Fibroblast of lung (primary cell): Measurements from ENCODE around the gene TSHZ1. TPM values are rescaled to one million over a fixed set of nuclear protein-coding genes. Genes with fewer than 3 reads are reported as not detected.

Experiments
- DNase-seq, 2 donors: peaks; one replicate each; pipeline versions ENCODE4 v3.0.0 to v3.0.0-alpha.2; 2010; ENCODE audit warnings: low read depth in 2 of 2
- H2AFZ ChIP-seq: 2 replicates; pipeline ENCODE4 v1.5.1; 2012; ENCODE audit warnings: low read length, control low read depth, inconsistent platforms
- H3K27ac ChIP-seq: 2 replicates; pipeline ENCODE4 v1.5.1; 2011; ENCODE audit warnings: low read length, control low read depth; ENCODE audit not compliant: insufficient read depth
- H3K27me3 ChIP-seq: 2 replicates; pipeline ENCODE4 v1.5.1; 2011; ENCODE audit warnings: mild to moderate bottlenecking, low read length; ENCODE audit not compliant: control insufficient read depth, insufficient read depth
- H3K36me3 ChIP-seq: 2 replicates; pipeline ENCODE4 v1.5.1; 2011; ENCODE audit warnings: low read length; ENCODE audit not compliant: control insufficient read depth, insufficient read depth
- H3K4me1 ChIP-seq: 2 replicates; pipeline ENCODE4 v1.5.1; 2011; ENCODE audit warnings: low read length; ENCODE audit not compliant: control insufficient read depth, insufficient read depth; ENCODE audit errors: extremely low read depth
- H3K4me2 ChIP-seq: 2 replicates; pipeline ENCODE4 v1.5.1; 2011; ENCODE audit warnings: low read length, control low read depth; ENCODE audit not compliant: insufficient read depth; ENCODE audit errors: extremely low read depth
- H3K4me3 ChIP-seq, 4 experiments: fragments of 200-600 bp in 1 of 4; sonication (generic) in 1 of 4; replicated peaks in 1 of 4; 2 replicates each; pipeline ENCODE4 v1.5.1; 2011 to 2016; ENCODE audit warnings: low read length in 4 of 4, low read depth in 3 of 4, mild to moderate bottlenecking in 3 of 4, control low read depth in 2 of 4, inconsistent platforms in 1 of 4, mixed read lengths in 1 of 4; ENCODE audit not compliant: insufficient read depth in 1 of 4; ENCODE audit errors: control extremely low read depth in 1 of 4
- H3K79me2 ChIP-seq: 2 replicates; pipeline ENCODE4 v1.5.1; 2012; ENCODE audit warnings: mild to moderate bottlenecking, low read length, inconsistent platforms; ENCODE audit not compliant: control insufficient read depth, insufficient read depth
- H3K9ac ChIP-seq: 2 replicates; pipeline ENCODE4 v1.5.1; 2011; ENCODE audit warnings: mild to moderate bottlenecking, low read length, control low read depth; ENCODE audit not compliant: insufficient read depth
- H3K9me3 ChIP-seq: 2 replicates; pipeline ENCODE4 v1.5.1; 2012; ENCODE audit warnings: low read depth, low read length; ENCODE audit not compliant: control insufficient read depth, insufficient read depth
- H4K20me1 ChIP-seq: 2 replicates; pipeline ENCODE4 v1.5.1; 2011; ENCODE audit warnings: low read length; ENCODE audit not compliant: control insufficient read depth, insufficient read depth; ENCODE audit errors: extremely low read depth
- CTCF ChIP-seq, 2 donors: IDR thresholded peaks in 1 of 2; conservative IDR thresholded peaks in 1 of 2; 1 replicate in 1 of 2; 2 replicates in 1 of 2; pipeline ENCODE4 v1.5.1; 2011 to 2012; ENCODE audit warnings: low read length in 2 of 2, control low read depth in 1 of 2, inconsistent platforms in 1 of 2, low read depth in 1 of 2, mild to moderate bottlenecking in 1 of 2
- EZH2 ChIP-seq: IDR thresholded peaks from 2 replicates; pipeline ENCODE4 v1.5.1; 2012; ENCODE audit warnings: low read length, control low read depth, mild to moderate bottlenecking; ENCODE audit errors: missing control alignments
- polyA plus RNA-seq, 2 donors: library from polyadenylated mRNA; depleted of rRNA in 1 of 2; stranded (reverse) in 1 of 2; unstranded in 1 of 2; fragments of >200 nt; gene quantifications; 2 replicates each; pipeline ENCODE4 v1.2.1, GENCODE V29; 2011 to 2012; ENCODE audit warnings: missing spikeins in 1 of 2
- total RNA-seq: library from RNA; depleted of rRNA; stranded (reverse); fragments of >200 nt; gene quantifications from 2 replicates; pipeline ENCODE4 v1.2.1, GENCODE V29; 2014

TSHZ1 gene
- total and polyA plus RNA-seq, 2 donors (not counting 1 experiment from before 2014, with no cell fraction given): 4.3 TPM

GRCh38 chr18:75162467-75162866 lies 48.1 kb upstream of the TSHZ1 start:
- TF ChIP-seq CTCF (conservative IDR thresholded peaks at IDR 0.05 in 1 of 2, IDR thresholded peaks at IDR 0.05 in 1 of 2; ENCODE audit: low read depth in 1 of 2, low read length in 2 of 2): no peak
- no peak for TF ChIP-seq EZH2
- peak; percentile 65 to 73 for DNase-seq
- H3K4me2 ChIP-seq: no peak overlapping the region

GRCh38 chr18:75162978-75163377 lies 47.6 kb upstream of the TSHZ1 start:
- Histone ChIP-seq H2AFZ (no peak overlapping the region), H3K27me3 (no peaks in the 10 kb centered on the region), H3K9me3 (no peaks in the 10 kb centered on the region), H3K36me3 (no peaks in the 10 kb centered on the region), H3K27ac (no peak overlapping the region), H4K20me1 (no peaks in the 10 kb centered on the region), H3K4me3 (no peak overlapping the region), H3K9ac (no peak overlapping the region), H3K4me2 (no peak overlapping the region), H3K79me2 (no peaks in the 10 kb centered on the region), H3K4me1 (no peaks in the 10 kb centered on the region)
- TF ChIP-seq CTCF (conservative IDR thresholded peaks at IDR 0.05 in 1 of 2, IDR thresholded peaks at IDR 0.05 in 1 of 2; ENCODE audit: low read depth in 1 of 2, low read length in 2 of 2) (no peak), EZH2 (no peak)
- DNase-seq: no peak

More at GRCh38 chr18:75162467-75162866, 48.1 kb upstream of the TSHZ1 start:
- Histone ChIP-seq H3K36me3 (no peaks in the 10 kb centered on the region), H3K27me3 (no peaks in the 10 kb centered on the region), H3K27ac (no peak overlapping the region), H4K20me1 (no peaks in the 10 kb centered on the region), H3K9me3 (no peaks in the 10 kb centered on the region), H3K9ac (no peak overlapping the region), H2AFZ (no peak overlapping the region), H3K4me1 (no peaks in the 10 kb centered on the region), H3K4me3 (no peak overlapping the region), H3K79me2 (no peaks in the 10 kb centered on the region)

- Histone ChIP-seq H2AFZ (no peak overlapping the region), H3K27ac (no peak overlapping the region), H3K4me2 (no peak overlapping the region), H3K4me1 (no peaks in the 10 kb centered on the region), H4K20me1 (no peaks in the 10 kb centered on the region), H3K79me2 (no peaks in the 10 kb centered on the region), H3K27me3 (no peaks in the 10 kb centered on the region), H3K4me3 (no peak overlapping the region), H3K36me3 (no peaks in the 10 kb centered on the region), H3K9me3 (no peaks in the 10 kb centered on the region), H3K9ac (no peak overlapping the region)
- DNase-seq: no peak
- TF ChIP-seq EZH2 (no peak), CTCF (conservative IDR thresholded peaks at IDR 0.05 in 1 of 2, IDR thresholded peaks at IDR 0.05 in 1 of 2; ENCODE audit: low read depth in 1 of 2, low read length in 2 of 2) (no peak)
These were observed 46.9 kb upstream of the TSHZ1 start for GRCh38 chr18:75163736-75164135.
